Hepatic stellate cell (primary cell): ENCODE measurements around the gene RAD51.
A peak's percentile ranks its signal among the peaks of the same experiment; 100 is the strongest.
"Not testable (repeated sequence)": the region's sequence is repeated elsewhere in the genome, so short reads cannot be mapped to it uniquely, and the experiment has no call there.

Source experiments
- DNase-seq: peaks from one replicate; pipeline ENCODE4 v3.0.0; 2011; ENCODE audit warnings: low spot score

RAD51 gene

GRCh38 chr15:40694688-40695468 is at the start of gene RAD51:
Gene RAD51 (plus strand): TSS chr15:40695174. CDS start chr15:40698759, 3,585 bp downstream.
- peak; percentile 98 for DNase-seq

GRCh38 chr15:40647523-40647922 is 47.5 kb upstream of the RAD51 start:
- no peak for DNase-seq

GRCh38 chr15:40650479-40650878 is 44.5 kb upstream of the RAD51 start:
- DNase-seq: no peak

DNA sequence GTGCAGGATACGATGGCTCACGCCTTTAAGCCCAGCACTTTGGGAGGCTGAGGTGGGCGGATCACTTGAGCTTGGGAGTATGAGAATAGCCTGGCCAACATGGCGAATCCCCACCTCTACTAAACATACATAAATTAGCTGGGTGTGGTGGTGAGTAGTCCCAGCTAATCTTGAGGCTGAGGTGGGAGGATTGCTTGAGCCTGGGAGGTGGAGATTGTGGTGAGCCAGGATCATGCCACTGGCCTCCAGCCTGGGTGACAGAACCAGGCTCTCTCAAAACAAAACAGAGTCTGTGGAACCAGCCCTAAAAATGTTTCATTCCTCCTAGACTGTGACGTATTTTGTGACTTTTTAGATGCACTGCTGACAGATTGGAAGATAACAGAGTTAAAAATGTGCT is 34.3 kb upstream of the RAD51 start:
- no peak for DNase-seq

DNA sequence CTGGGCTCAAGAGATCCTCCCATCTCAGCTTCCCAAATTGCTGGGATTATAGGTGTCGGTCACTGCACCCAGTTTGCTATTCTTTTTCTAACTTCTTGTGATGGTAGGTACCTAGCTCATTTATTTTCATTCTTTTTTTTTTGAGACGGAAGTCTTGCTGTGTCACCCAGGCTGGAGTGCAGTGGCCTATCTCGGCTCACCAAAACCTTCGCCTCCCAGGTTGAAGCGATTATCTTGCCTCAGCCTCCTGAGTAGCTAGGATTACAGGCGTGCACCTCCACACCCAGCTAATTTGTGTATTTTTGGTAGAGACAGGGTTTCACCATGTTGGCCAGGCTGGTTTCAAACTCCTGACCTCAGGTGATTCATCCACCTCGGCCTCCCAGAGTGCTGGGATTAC is 30.1 kb upstream of the RAD51 start:
- DNase-seq: no peak

DNA sequence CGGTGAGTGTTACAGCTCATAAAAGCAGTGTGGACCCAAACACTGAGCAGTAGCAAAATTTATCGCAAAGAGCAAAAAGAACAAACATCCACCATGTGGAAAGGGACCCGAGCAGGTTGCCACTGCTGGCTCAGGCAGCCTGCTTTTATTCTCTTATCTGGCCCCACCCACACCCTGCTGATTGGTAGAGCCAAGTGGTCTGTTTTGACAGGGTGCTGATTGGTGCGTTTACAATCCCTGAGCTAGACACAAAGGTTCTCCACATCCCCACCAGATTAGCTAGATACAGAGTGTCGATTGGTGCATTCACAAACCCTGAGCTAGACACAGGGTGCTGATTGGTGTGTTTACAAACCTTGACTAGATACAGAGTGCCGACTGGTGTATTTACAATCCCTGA is 18.7 kb upstream of the RAD51 start:
- DNase-seq: not testable (repeated sequence)

DNA sequence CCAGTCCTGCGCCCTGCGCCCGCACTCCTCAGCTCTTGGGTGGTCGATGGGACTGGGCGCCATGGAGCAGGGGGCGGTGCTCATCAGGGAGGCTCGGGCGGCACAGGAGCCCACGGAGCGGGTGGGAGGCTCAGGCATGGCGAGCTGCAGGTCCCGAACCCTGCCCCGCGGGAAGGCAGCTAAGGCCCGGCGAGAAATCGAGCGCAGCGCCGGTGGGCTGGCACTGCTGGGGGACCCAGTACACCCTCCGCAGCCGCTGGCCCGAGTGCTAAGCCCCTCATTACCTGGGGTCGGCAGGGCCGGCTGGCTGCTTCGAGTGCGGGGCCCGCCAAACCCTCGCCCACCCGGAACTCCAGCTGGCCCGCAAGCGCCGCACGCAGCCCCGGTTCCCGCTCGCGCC is 18.1 kb upstream of the RAD51 start:
- DNase-seq: not testable (repeated sequence)

DNA sequence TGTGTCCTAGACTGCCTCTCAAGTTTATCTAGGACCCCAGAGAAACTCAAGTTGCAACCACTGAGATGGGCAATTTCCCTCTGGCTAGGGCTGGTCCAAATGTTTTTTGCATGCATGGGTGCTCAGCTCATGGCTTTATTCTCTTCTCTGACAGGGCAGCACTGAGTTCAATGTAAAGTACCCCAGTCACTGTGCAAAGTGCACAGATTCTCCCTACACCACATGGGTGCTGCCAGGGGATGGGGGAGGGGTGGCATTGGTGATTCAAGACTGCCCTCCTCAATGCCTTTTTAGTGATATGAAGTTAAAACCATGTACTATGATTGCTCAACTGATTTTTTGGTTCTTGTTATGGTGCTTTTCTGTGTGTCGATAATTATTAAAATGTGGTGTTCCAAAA is 14.8 kb upstream of the RAD51 start:
- no peak for DNase-seq

DNA sequence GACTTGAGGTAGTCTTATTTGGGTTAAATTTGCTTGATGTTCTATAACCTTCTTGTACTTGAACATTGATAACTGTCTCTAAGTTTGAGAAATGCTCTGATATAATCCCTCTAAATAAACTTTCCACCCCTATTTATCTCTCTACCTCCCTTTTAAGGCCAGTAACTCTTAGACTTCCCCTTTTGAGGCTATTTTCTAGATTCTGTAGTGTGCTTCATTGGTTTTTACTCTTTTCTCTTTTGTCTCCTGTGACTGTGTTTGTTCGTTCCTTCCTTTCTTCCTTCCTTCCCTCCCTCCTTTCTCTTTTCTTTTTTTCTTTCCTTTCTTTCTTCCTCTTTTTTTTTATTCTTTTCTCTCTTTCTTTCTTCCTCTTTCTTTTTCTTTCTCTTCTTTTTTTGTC is 14.0 kb upstream of the RAD51 start:
- DNase-seq: not testable (repeated sequence)

GRCh38 chr15:40684381-40684780 is 10.6 kb upstream of the RAD51 start:
- DNase-seq: no peak

DNA sequence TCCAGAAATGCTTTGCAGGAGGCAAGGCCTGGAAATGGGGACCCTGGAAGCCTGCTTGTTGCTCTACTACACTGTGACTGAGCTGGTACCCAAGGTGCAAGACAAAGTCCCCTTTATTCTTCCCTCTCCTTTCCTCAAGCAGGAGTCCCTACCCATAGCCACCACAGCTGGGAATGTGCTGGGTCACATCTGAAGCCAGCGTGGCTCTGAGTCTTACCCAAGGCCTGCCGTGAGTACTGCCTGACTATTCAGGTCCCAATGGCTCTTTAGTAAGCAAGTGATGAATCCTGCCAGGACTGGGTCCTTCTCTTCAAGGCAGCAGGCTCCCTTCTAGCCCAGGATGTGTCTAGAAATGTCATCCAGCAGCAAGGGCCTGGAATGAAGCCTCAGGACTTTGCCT is 9.6 kb upstream of the RAD51 start:
- no peak for DNase-seq

GRCh38 chr15:40688932-40689799 is 5.8 kb upstream of the RAD51 start:
- no peak for DNase-seq

DNA sequence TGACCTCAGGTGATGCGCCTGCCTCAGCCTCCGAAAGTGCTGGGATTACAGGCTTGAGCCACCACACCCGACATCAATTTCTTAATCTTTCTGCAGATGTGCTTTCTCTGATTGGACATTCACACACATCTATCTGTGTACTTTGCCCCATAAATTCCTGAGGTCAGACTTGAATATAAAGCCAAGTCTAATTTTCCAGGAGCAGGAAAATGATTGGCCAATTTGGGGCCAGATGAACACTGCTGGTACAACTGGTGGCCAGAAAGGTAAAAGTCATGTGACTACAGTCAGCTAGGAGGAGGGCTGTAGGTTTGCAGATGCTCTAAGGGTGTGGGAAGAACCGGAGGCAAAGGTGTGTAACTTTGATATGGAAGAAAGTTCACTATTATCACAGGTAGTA is 3.2 kb upstream of the RAD51 start:
- no peak for DNase-seq

DNA sequence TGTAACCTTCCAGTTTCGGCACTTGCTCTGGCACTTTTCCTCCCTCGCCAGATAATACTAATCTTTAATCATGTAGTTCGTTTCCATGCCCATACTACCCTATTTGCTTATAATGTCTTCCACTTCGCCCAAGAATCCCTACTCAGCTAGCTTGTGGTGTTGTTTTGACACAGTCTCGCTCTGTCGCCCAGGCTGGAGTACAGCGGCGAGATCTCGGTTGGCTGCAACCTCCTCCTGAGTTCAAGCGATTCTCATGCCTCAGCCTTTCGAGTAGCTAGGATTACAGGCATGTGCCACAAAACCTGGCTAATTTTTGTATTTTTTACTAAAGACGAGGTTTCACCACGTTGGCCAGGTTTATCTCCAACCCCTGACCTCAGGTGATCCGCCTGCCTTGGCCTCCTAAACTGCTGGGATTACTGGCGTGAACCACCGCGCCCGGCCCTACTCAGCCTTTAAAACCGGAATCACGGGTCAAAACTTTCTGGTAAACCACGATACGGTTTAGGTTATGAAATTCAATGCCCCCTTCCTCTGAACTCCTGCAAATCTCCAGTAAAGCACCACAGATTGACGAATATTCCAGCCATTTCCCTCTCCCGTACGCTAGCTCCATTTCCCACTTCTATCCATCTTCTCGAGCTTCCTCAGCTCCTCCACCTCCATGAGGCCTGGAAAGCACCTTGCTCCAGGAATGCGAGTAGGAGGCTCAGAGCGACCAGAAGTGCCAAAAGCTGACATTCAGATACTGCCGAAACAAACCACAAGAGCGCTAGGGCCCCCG is 878 bp upstream of the RAD51 start:
- DNase-seq: no peak

- DNase-seq: peak; percentile 42
These were observed 506 bp downstream of the RAD51 start for GRCh38 chr15:40695469-40695890.

- DNase-seq: no peak
These were observed 1.3 kb downstream of the RAD51 start for GRCh38 chr15:40696228-40696627.

GRCh38 chr15:40697916-40698315 is 2.9 kb downstream of the RAD51 start:
- DNase-seq: no peak

- no peak for DNase-seq
These were observed 7.1 kb downstream of the RAD51 start for GRCh38 chr15:40702077-40702476.

DNA sequence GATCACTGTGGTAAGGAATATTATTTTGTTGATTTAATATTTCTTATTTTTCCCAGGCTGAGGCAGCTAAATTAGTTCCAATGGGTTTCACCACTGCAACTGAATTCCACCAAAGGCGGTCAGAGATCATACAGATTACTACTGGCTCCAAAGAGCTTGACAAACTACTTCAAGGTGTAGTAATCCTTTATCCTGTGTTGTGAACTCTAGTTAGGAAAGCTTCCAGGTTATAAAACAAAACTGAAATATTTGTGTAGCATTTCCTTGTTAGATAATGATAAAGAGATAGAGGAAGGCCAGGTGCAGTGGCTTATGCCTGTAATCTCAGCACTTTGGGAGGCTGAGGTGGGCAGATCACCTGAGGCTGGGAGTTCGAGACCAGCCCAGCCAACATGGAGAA is 11.1 kb downstream of the RAD51 start:
- no peak for DNase-seq

- no peak for DNase-seq
These were observed 19.2 kb downstream of the RAD51 start for GRCh38 chr15:40714144-40714543.

DNA sequence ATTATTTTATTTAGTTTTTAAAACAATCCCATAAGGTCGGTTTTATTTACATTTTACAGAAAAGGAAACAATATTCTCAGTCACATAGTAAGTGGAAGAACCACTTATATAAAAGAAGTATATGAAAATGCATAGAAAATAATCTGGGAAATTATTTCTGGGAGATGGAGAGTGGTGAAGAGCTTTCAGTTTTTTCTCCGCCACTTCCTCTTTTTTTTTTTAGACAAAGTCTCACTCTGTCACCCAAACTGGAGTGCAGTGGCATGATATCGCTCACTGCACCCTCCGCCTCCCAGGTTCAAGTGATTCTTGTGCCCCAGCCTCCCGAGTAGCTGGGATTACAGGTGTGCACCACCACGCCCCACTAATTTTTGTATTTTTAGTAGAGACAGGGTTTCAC is 21.2 kb downstream of the RAD51 start:
- DNase-seq: no peak

- no peak for DNase-seq
These were observed 26.7 kb downstream of the RAD51 start for GRCh38 chr15:40721701-40722100.
